Right renal pelvis (tissue), 4 donors: Measurements from ENCODE around the gene E4F1. TPM values are rescaled to one million over a fixed set of nuclear protein-coding genes. Genes with fewer than 3 reads are reported as not detected.

Experiments
- DNase-seq, 4 donors: peaks; one replicate each; pipeline ENCODE4 v3.0.0-alpha.2; 2013; ENCODE audit warnings: low read depth in 4 of 4, low spot score in 3 of 4, missing footprints in 1 of 4
- polyA plus RNA-seq, 4 donors: library from polyadenylated mRNA; unstranded; fragments of 120-200 nt; gene quantifications; one replicate each; pipeline ENCODE4 v1.2.1, GENCODE V29; 2013; ENCODE audit not compliant: insufficient read length in 4 of 4

The E4F1 gene
- polyA plus RNA-seq, 4 donors: 15.9 to 25.4 (median 16.8) TPM

- no peak for DNase-seq
These were observed 47.4 kb downstream of the E4F1 start for GRCh38 chr16:2270588-2271470.

GRCh38 chr16:2271848-2272461 lies 48.6 kb downstream of the E4F1 start:
- DNase-seq: no peak

- no peak for DNase-seq
These were observed 50.1 kb downstream of the E4F1 start for GRCh38 chr16:2273484-2273883.

- no peak for DNase-seq
These were observed 50.5 kb downstream of the E4F1 start for GRCh38 chr16:2273931-2274330.

- no peak for DNase-seq
These were observed 52.3 kb downstream of the E4F1 start for GRCh38 chr16:2275476-2276367.

- no peak for DNase-seq
These were observed 53.2 kb downstream of the E4F1 start for GRCh38 chr16:2276368-2277195.

- DNase-seq: no peak
These were observed 54.3 kb downstream of the E4F1 start for GRCh38 chr16:2277466-2278271.

- no peak for DNase-seq
These were observed 54.8 kb downstream of the E4F1 start for GRCh38 chr16:2278272-2278608.

- no peak for DNase-seq
These were observed 55.8 kb downstream of the E4F1 start for GRCh38 chr16:2278956-2279800.

- DNase-seq: no peak
These were observed 57.1 kb downstream of the E4F1 start for GRCh38 chr16:2280461-2280860.

GRCh38 chr16:2280981-2281542 lies 57.7 kb downstream of the E4F1 start:
- no peak for DNase-seq

GRCh38 chr16:2282262-2282661 lies 58.9 kb downstream of the E4F1 start:
- no peak for DNase-seq

GRCh38 chr16:2282866-2283555 lies 59.6 kb downstream of the E4F1 start:
- DNase-seq: no peak

- DNase-seq: no peak
These were observed 60.8 kb downstream of the E4F1 start for GRCh38 chr16:2284001-2284770.

GRCh38 chr16:2284797-2285576 lies 61.6 kb downstream of the E4F1 start:
- DNase-seq: no peak
